Measurements from ENCODE around the gene QSOX2.

Gene QSOX2

DNA sequence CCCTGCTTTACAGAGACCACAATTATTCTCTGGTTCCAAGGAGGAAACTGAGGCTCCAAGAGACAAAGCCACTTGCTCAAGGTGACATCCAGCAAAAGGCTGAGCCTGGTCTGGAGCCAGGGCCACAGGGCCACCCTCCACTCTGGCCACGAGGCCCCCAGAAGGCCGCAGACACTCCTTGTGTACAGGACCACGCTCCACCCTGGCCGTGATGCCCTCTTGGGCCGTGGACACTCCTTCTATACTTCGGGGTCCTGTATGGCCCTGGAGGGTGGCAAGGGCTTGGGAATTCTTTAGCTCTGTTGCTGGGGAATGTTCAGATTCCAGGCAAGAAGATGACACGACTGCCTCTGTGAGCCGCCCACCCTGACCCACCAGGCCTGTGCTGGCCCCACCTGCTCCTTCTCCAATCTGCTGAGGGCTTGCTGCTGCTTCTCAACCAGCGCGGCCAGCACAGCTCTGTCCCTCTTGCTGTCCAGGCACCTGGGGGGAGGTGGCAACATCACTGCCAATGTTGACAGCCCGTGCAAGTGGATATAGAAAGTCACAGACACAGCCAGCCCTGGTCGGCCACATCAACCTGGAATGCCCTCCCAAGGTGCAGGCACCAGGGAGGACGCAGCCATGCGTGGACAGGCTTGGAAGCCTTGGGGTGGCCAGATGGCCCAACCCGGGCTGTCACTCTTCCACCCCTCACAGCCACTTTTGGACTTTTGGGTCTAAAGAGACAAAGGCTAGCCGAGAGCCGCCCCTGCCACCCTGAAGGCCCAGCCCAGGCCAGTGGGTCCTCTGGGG is 20.1 kb upstream of the QSOX2 start:
- no peak for DNase-seq (ENCODE audit: low spot score)

DNA sequence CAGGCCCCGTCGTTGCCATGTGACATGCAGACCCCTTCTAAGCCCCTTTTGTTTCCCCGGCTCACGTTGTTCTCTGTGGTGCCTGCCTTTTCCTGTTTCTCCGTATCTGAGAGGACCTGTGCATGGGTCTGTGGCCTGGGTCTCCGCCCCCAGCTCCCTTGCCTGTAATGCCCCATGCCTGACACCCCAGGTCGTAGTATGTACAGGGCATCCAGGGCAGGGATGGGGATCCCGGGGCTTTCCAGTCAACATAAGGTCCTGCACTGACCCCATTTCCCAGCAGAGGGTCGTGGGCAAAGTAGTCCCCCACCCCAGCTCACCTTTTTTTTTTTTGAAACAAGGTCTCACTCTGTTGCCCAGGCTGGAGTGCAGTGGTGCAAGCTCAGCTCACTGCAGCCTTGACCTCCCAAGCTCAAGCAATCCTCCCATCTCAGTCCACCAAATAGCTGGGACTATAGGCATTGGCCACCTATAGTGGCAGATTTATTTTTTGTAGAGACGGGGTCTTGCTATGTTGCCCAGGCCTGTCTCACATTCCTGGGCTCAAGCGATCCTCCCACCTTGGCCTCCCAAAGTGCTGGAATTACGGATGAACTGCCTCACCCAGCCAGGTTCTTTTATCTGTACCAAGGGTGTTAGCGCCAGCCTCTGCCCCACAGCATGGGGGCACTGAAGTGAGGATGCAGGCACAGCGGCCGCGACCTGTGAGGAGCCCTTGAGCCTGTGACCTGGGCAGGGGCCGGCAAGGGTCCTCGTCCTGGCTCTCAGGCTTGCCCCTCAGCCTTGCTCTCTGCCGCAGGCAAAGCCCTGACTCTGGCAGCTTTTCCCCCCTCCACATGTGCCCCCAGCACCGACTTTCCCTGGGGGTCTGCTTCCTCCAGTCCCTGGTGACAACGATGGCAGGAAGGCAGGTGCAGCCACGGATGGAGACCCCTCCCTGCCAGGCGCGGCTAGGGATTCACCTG is 19.1 kb upstream of the QSOX2 start:
- no peak for DNase-seq (ENCODE audit: low spot score)

DNA sequence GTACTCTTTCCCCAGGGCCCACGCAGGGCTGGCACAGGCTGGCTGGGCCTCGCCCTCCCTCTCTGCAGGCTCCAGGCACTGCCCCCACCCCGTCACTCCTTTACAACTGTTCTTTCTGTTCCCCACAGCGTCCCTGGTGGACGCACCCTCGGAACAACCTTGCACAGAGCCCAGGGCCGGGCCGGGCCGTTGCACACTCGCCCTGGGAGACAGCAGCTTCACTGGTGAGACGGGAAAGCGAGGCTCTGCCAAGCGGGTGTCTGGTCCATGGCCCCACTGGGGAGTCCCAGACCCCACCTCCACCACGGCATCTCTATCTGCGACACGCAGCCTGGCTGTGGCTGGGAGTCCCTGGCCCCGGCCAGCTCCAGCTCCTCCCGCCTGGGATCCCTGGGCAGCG is 18.4 kb upstream of the QSOX2 start:
- DNase-seq (ENCODE audit: low spot score): no peak

GRCh38 chr9:136262671-136263178 is 17.1 kb upstream of the QSOX2 start:
- DNase-seq (ENCODE audit: low spot score): no peak

DNA sequence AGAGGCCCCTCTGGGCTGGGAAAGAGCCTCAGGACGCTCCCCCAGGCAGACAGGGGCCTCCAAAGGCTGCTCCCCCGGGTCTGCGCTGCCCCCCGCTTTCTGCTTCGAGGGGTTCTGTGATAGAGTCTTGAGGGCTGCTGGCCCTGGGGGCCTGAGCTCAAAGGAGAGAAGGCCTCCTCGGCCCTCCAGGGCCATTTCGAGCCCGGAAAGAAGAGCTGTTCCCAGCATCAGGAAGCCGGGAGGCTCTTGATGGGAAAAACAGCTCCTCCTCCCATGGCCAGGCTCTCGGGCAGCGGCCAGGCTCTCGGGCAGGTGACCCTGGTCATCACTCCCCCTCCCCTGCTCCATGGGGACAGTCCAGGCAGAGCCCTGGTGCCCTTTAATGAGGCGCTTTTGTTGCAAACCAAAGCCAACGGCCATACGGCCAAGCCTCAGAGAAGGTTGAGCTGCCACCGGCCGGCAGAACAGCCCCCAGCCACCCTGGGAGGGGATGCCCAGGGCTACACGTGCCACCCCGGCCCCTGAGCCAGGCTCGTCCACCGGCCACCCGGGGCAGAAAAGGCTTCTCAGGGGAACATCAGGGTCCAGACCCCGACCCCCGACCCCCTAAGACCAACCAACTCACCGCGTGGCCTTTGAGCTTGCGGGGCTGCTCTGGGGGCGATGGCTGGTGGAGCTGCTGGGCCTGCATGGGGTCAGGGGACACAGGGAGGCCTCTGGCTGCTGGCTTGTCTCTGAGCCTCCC is 16.2 kb upstream of the QSOX2 start:
- no peak for DNase-seq (ENCODE audit: low spot score)

- no peak for DNase-seq (ENCODE audit: low spot score)
Observed at GRCh38 chr9:136260936-136261472, 15.4 kb upstream of the QSOX2 start.

DNA sequence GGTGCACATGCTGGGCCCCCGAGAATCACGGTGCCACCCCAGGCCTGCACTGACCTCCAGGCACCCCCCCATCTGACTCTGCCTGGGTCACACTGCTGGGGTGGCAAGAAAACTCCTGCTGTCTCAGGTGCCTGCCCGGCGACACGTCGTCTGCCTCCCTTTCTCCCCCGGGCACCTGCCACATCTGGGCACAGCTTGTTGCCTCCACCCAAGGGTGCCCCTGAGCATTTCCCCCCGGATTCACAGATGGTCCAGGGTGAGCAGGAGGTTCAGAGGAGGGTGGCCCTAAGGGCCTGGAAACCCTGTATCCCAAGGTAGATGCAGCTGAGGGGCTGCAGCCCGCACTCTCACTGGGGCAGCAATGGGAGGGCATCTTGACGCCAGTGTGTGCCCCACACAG is 14.9 kb upstream of the QSOX2 start:
- DNase-seq (ENCODE audit: low spot score): no peak

GRCh38 chr9:136259836-136260235 is 14.2 kb upstream of the QSOX2 start:
- no peak for DNase-seq (ENCODE audit: low spot score)

GRCh38 chr9:136259517-136259813 is 13.9 kb upstream of the QSOX2 start:
- no peak for DNase-seq (ENCODE audit: low spot score)

- DNase-seq (ENCODE audit: low spot score): no peak
Observed at GRCh38 chr9:136258786-136259516, 13.3 kb upstream of the QSOX2 start.

DNA sequence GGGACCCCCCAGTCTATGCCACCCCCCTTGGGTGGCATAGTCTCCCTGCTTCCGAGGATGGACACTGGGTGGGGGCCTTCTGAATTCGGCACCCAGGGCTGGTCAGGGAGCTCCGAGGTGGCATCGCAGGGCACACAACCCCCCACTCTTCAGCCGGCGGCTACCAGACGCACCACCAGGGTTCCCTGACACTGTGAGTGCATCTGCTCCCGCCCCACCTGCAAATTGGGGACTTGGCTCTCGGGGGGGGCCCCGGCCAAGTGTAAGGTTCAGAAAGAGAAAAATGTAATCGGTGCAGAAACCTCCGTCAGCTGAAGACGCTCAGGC is 12.7 kb upstream of the QSOX2 start:
- no peak for DNase-seq (ENCODE audit: low spot score)

- DNase-seq (ENCODE audit: low spot score): no peak
Observed at GRCh38 chr9:136257381-136258298, 12.0 kb upstream of the QSOX2 start.

DNA sequence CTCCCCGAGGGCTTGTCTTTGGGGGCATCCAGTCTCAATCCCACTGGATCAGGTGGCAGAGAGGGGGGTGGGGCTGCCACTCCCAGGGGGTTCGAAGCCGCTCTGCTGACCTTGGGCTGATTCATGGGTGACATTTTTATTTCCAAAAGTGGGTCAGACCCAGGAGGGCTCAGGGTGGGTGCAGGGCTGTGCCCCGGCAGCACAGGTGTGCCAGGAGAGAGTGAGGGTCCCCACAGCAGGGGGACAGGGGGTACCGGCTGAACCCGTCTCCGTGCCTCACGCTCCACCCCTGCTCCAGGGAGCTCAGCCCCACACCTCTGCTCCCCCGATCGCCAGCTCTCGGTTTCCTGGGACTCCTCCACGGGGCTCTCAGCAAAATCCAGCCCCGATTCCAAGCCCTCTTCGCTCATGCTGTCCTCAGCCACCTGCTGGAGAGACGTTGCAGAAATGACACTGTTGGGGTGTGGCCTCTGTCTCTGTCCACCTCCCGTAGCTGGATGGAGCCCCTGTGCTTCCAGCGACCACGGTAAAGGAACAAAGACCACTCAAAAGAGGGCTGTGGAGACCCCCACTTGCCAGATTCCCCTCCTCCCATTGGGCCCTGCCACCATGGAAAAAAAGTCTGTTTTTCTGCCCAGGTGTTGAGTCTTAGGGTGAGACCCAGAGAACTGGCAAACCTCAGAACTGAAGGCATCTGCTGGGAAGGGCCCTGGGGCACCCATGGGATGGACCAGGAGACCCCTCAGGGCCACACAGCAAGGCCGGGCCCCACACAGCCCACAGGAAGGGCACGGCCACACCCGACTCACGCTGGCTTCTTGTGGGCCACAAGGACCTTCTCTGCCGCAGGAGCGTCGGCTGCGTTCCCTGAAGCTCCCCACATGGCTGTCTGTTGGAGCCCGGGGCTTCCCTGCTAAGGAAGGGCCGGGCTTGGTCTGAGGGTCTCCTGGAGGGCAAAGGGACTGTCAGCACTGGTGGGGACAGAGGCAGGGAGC is 10.6 kb upstream of the QSOX2 start:
- peak; percentile 8 for DNase-seq (ENCODE audit: low spot score)

DNA sequence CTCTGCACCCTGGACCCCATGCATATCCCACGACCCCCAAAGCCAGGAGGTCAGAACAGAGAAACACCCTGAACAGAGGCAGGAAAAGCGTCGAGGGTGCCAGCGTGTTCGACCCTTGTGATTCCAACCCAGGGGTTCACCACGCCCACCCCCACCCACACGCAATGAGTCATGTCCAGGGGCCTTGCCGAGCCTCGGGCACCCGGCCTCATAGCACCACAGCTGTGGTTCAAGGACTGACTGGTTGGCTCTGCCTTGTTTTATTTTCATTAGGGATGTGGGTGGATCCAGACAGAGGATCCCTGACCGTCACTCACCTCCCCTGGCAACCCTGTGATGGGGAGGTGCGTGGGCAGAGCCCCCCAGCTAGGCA is 9.5 kb upstream of the QSOX2 start:
- DNase-seq (ENCODE audit: low spot score): no peak

DNA sequence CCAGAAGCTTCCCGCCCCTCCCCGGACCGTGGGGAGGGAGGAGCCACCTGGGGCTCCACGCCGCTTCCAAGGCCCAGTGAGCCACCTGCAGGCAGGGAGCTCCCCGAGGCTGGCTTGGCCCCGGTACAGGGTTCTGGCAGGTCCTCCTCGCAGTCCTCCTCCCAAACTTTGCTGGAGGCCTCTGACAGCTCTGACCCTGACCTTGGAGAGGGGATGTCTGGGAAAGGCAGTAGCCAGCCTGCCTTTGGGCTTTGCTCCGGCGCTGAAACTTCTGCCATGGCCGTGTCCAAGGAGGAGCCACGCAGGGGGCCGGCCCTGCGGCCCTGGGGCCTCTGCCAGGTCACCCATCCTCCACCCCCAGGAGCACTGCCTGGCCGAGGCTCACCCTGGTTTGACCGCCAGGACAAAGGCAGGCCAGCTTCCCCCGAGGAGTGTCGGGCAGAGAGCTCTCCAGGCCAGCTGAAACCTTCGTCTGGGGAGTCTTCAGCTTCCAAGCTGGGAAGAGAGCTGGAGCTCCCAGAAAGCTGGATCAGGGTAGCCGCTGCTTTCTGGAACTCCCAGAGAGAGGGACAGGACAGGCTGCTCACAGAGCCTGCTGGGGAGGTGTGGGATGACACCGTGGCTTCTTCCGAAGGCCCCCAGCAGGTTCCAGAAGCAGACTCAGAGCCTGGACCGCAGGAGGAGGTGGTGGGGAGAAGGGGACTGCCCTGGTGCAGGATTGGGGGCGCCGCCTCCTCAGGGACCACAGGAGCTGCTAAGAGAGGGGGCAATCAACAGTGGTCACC is 9.0 kb upstream of the QSOX2 start:
- DNase-seq (ENCODE audit: low spot score): no peak

DNA sequence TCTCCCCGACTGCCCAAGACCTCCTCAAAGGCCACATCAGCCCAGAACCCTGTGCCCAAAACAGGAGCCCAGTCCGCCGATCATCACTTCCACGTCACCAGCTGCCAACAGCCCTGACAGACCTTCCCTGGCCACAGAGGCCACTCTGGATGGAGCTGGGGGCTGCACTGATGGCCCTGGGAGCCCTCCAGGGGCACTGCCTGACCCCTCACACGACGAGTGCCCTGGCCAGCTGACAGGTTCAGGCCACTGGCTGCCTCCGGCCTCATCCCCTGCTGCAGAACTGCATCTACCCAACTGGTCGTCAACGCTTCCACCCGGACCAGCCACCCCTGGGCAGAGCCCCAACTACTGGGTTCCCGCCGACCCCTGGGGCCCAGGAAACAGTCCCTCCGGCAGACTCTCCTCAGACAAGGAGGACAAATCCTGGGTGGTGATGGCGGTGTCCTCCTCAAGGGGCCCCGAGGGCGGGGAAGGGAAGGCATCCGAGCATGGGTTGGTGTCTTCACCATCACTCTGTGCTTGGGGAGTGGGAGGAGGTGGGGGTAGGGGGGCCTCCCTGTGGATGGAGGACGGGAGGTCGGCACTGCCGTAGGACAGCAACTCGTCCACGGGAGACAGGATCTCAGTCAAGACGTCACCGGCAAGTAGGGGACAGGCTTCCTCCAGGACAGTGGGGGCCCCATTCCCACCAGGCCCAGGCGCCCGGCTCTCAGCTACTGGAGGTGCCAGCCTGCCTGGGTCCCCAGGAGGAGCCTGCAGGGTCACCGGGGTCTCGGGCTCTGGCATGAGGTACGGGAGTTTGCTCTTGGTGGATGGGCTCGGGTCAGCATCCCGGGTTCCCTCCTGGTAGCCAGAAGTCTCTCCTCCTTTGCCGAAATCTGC is 7.9 kb upstream of the QSOX2 start:
- DNase-seq (ENCODE audit: low spot score): no peak

- no peak for DNase-seq (ENCODE audit: low spot score)
Observed at GRCh38 chr9:136252846-136253245, 7.2 kb upstream of the QSOX2 start.
